HEK293 (cell line): ENCODE results near the gene ATPAF2.

Experiments used
- CTCF ChIA-PET: fragments of 350-600 bp; formaldehyde crosslinking; extraction: SDS; loops from one replicate; lab custom pipeline; 2021; ENCODE audit warnings: antibody characterized with exemption; lab: Yijun Ruan, JAX
- POLR2A ChIA-PET: fragments of 300-600 bp; formaldehyde crosslinking; extraction: SDS; loops from one replicate; lab custom pipeline; 2020; ENCODE audit warnings: antibody characterized with exemption, inconsistent platforms; lab: Yijun Ruan, JAX
- H3K27ac ChIP-seq: fragments of 200-500 bp; sonication (Bioruptor generic); 2 replicates; pipeline ENCODE4 v1.5.1; 2014; ENCODE audit warnings: low read depth, low read length, control low read depth, inconsistent platforms; ENCODE audit errors: extremely low read depth
- H3K36me3 ChIP-seq, 2 experiments: fragments of 200-500 bp in 1 of 2; sonication (Bioruptor generic) in 1 of 2; 1 replicate in 1 of 2; 2 replicates in 1 of 2; pipeline ENCODE4 v1.5.1; 2014 to 2017; ENCODE audit warnings: inconsistent platforms in 2 of 2, low read length in 2 of 2; ENCODE audit not compliant: control insufficient read depth in 2 of 2, insufficient read depth in 1 of 2
- H3K4me1 ChIP-seq: fragments of 200-500 bp; sonication (Bioruptor generic); 2 replicates; pipeline ENCODE4 v1.5.1; 2014; ENCODE audit warnings: mild to moderate bottlenecking, low read length, inconsistent platforms; ENCODE audit not compliant: control insufficient read depth, insufficient read depth
- H3K4me3 ChIP-seq: 2 replicates; pipeline ENCODE4 v1.5.1; 2011; ENCODE audit warnings: low read depth, mild to moderate bottlenecking, control low read depth, low read length, moderate library complexity
- H3K9me3 ChIP-seq: fragments of 200-500 bp; sonication (Bioruptor generic); 2 replicates; pipeline ENCODE4 v1.5.1; 2014; ENCODE audit warnings: low read depth, low read length, inconsistent platforms; ENCODE audit not compliant: control insufficient read depth, insufficient read depth
- HIC1 ChIP-seq: fragments of 450-650 bp; formaldehyde crosslinking; IDR thresholded peaks from 2 replicates; pipeline ENCODE4 v1.5.1; 2016; ENCODE audit warnings: missing biosample characterization, missing genetic modification characterization
- HOXC10 ChIP-seq: sonication (generic); formaldehyde crosslinking; IDR thresholded peaks from 2 replicates; pipeline ENCODE4 v1.8.1; 2023; ENCODE audit warnings: mild to moderate bottlenecking, missing genetic modification reagents
- MYNN ChIP-seq: fragments of 450-650 bp; formaldehyde crosslinking; IDR thresholded peaks from 2 replicates; pipeline ENCODE4 v1.5.1; 2016; ENCODE audit warnings: missing biosample characterization, missing genetic modification characterization, borderline replicate concordance
- OVOL3 ChIP-seq: fragments of 450-650 bp; formaldehyde crosslinking; IDR thresholded peaks from 2 replicates; pipeline ENCODE4 v1.5.1; 2016; ENCODE audit warnings: missing biosample characterization, missing genetic modification characterization
- SCRT1 ChIP-seq: fragments of 450-650 bp; formaldehyde crosslinking; IDR thresholded peaks from 2 replicates; pipeline ENCODE4 v1.5.1; 2016; ENCODE audit warnings: missing biosample characterization, missing genetic modification characterization, borderline replicate concordance
- ZBTB17 ChIP-seq: fragments of 450-650 bp; formaldehyde crosslinking; IDR thresholded peaks from 2 replicates; pipeline ENCODE4 v1.5.1; 2016; ENCODE audit warnings: missing biosample characterization, missing genetic modification characterization
- ZBTB6 ChIP-seq: fragments of 450-650 bp; formaldehyde crosslinking; IDR thresholded peaks from 2 replicates; pipeline ENCODE4 v1.5.1; 2017; ENCODE audit warnings: missing biosample characterization, missing genetic modification characterization
- ZFP3 ChIP-seq: fragments of 450-650 bp; formaldehyde crosslinking; IDR thresholded peaks from 2 replicates; pipeline ENCODE4 v1.5.1; 2016; ENCODE audit warnings: low read depth, missing biosample characterization, missing genetic modification characterization
- ZNF133 ChIP-seq: fragments of 450-650 bp; formaldehyde crosslinking; IDR thresholded peaks from 2 replicates; pipeline ENCODE4 v1.5.1; 2016; ENCODE audit warnings: missing biosample characterization, missing genetic modification characterization
- ZNF140 ChIP-seq: fragments of 450-650 bp; formaldehyde crosslinking; IDR thresholded peaks from 2 replicates; pipeline ENCODE4 v1.5.1; 2016; ENCODE audit warnings: missing biosample characterization, missing genetic modification characterization
- ZNF169 ChIP-seq: fragments of 450-650 bp; formaldehyde crosslinking; IDR thresholded peaks from 2 replicates; pipeline ENCODE4 v1.5.1; 2016; ENCODE audit warnings: missing biosample characterization, missing genetic modification characterization
- ZNF221 ChIP-seq: fragments of 450-650 bp; formaldehyde crosslinking; IDR thresholded peaks from 2 replicates; pipeline ENCODE4 v1.5.1; 2017; ENCODE audit warnings: missing biosample characterization, missing genetic modification characterization, borderline replicate concordance
- ZNF510 ChIP-seq: fragments of 450-650 bp; formaldehyde crosslinking; IDR thresholded peaks from 2 replicates; pipeline ENCODE4 v1.5.1; 2018; ENCODE audit warnings: mild to moderate bottlenecking, missing genetic modification characterization, missing biosample characterization; ENCODE audit not compliant: insufficient replicate concordance
- ZNF530 ChIP-seq: fragments of 450-650 bp; formaldehyde crosslinking; IDR thresholded peaks from 2 replicates; pipeline ENCODE4 v1.5.1; 2016; ENCODE audit warnings: low read depth, missing biosample characterization, missing genetic modification characterization
- ZNF549 ChIP-seq: fragments of 450-650 bp; IDR thresholded peaks from 2 replicates; pipeline ENCODE4 v1.5.1; 2018; ENCODE audit warnings: missing biosample characterization, missing genetic modification characterization, mild to moderate bottlenecking, inconsistent platforms, moderate library complexity
- ZNF621 ChIP-seq: fragments of 450-650 bp; formaldehyde crosslinking; IDR thresholded peaks from 2 replicates; pipeline ENCODE4 v1.5.1; 2017; ENCODE audit warnings: missing biosample characterization, missing genetic modification characterization
- ZNF623 ChIP-seq: fragments of 450-650 bp; formaldehyde crosslinking; IDR thresholded peaks from 2 replicates; pipeline ENCODE4 v1.5.1; 2016; ENCODE audit warnings: missing biosample characterization, missing genetic modification characterization
- ZNF654 ChIP-seq: fragments of 450-650 bp; formaldehyde crosslinking; IDR thresholded peaks from 2 replicates; pipeline ENCODE4 v1.5.1; 2016; ENCODE audit warnings: low read depth, missing biosample characterization, missing genetic modification characterization
- ZNF670 ChIP-seq: fragments of 450-650 bp; formaldehyde crosslinking; IDR thresholded peaks from 2 replicates; pipeline ENCODE4 v1.5.1; 2016; ENCODE audit warnings: missing biosample characterization, missing genetic modification characterization, low read depth
- ZNF701 ChIP-seq: fragments of 450-650 bp; formaldehyde crosslinking; IDR thresholded peaks from 2 replicates; pipeline ENCODE4 v1.5.1; 2016; ENCODE audit warnings: missing biosample characterization, missing genetic modification characterization
- ZNF707 ChIP-seq: fragments of 450-650 bp; formaldehyde crosslinking; IDR thresholded peaks from 2 replicates; pipeline ENCODE4 v1.5.1; 2016; ENCODE audit warnings: missing biosample characterization, missing genetic modification characterization
- ZNF785 ChIP-seq: fragments of 450-650 bp; formaldehyde crosslinking; IDR thresholded peaks from 2 replicates; pipeline ENCODE4 v1.5.1; 2016; ENCODE audit warnings: missing biosample characterization, missing genetic modification characterization
- ZNF830 ChIP-seq: fragments of 450-650 bp; IDR thresholded peaks from 2 replicates; pipeline ENCODE4 v1.5.0; 2018; ENCODE audit warnings: missing biosample characterization, missing genetic modification characterization, low read depth, mild to moderate bottlenecking, moderate library complexity
- ZNF837 ChIP-seq: fragments of 450-650 bp; formaldehyde crosslinking; IDR thresholded peaks from 2 replicates; pipeline ENCODE4 v1.5.1; 2016; ENCODE audit warnings: missing biosample characterization, missing genetic modification characterization
- ZSCAN5A ChIP-seq: fragments of 450-650 bp; formaldehyde crosslinking; IDR thresholded peaks from 2 replicates; pipeline ENCODE4 v1.5.1; 2016; ENCODE audit warnings: missing biosample characterization, missing genetic modification characterization

ATPAF2 gene

GRCh38 chr17:18055597-18055996 lies 16.6 kb upstream of the ATPAF2 start (continued):
- no peak for TF ChIP-seq ZNF221 (tag by site-specific recombination)
- TF ChIP-seq ZNF654 (tag by site-specific recombination) = no peak
- no peak for TF ChIP-seq ZNF785 (tag by site-specific recombination)
- no peak for TF ChIP-seq HIC1 (tag by site-specific recombination)
- no peak for TF ChIP-seq ZNF169 (tag by site-specific recombination)
- no peak for TF ChIP-seq ZNF623 (tag by site-specific recombination)
- TF ChIP-seq ZNF830 (tag by site-specific recombination) = no peak

GRCh38 chr17:18045691-18046350 lies 6.9 kb upstream of the ATPAF2 start:
- ChIA-PET POLR2A (no interaction called here), CTCF (interaction anchor here (0.5 kb wide), 1 partner anchor 47 kb away, joined by 3 read pairs; no protein-coding TSS in a partner anchor)
- TF ChIP-seq MYNN (tag by site-specific recombination) (no peak), ZNF701 (tag by site-specific recombination) (no peak), ZNF670 (no peak), OVOL3 (tag by site-specific recombination) (no peak), ZNF621 (tag by site-specific recombination) (no peak), ZNF549 (tag by site-specific recombination) (no peak), ZBTB17 (tag by site-specific recombination) (no peak), HOXC10 (no peak), ZNF530 (no peak), SCRT1 (tag by site-specific recombination) (no peak), ZNF140 (no peak), ZNF133 (tag by site-specific recombination) (no peak), ZSCAN5A (no peak), ZBTB6 (tag by site-specific recombination) (no peak), ZFP3 (tag by site-specific recombination) (no peak), ZNF510 (tag by site-specific recombination) (no peak), ZNF837 (tag by site-specific recombination) (no peak), ZNF707 (tag by site-specific recombination) (no peak)
- H3K27ac ChIP-seq = no peak overlapping the region
- H3K9me3 ChIP-seq = no peaks in the 10 kb centered on the region
- peaks cover 17% of the 10 kb centered on the region for H3K4me1 ChIP-seq
- no peak overlapping the region for H3K4me3 ChIP-seq
- H3K36me3 ChIP-seq = peaks cover 44 to 54% of the 10 kb centered on the region in 2 experiments
